ENCODE measurements around the gene UPF3B.
"Not testable (repeated sequence)": the region's sequence is repeated elsewhere in the genome, so short reads cannot be mapped to it uniquely, and the experiment has no call there.

Gene UPF3B

GRCh38 chrX:119826399-119826959 is 26.3 kb downstream of the UPF3B start:
- in situ Hi-C loops (cut with HindIII; ENCODE audit: low sequenced_read_pairs): no loop called here

DNA sequence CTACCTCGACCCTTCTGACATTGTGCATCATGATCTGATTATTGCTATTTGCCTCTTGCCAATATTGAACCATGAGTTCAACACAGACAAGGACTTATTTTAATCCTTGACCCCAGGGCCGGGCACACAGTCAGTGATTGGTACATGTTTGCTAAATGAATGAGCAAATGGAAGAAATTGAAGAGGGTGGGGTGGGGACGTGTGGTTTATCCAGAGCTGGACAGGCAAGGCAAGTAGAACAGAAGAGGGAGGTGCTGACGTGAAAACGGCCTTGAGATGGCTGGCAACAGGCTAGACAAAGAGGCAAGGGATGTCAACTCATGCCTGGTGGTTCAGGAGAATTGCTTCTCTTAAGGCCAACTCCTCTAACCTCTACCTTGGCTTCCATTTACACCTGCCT is 28.5 kb downstream of the UPF3B start:
- in situ Hi-C loops (cut with HindIII; ENCODE audit: low sequenced_read_pairs): not testable (repeated sequence)

DNA sequence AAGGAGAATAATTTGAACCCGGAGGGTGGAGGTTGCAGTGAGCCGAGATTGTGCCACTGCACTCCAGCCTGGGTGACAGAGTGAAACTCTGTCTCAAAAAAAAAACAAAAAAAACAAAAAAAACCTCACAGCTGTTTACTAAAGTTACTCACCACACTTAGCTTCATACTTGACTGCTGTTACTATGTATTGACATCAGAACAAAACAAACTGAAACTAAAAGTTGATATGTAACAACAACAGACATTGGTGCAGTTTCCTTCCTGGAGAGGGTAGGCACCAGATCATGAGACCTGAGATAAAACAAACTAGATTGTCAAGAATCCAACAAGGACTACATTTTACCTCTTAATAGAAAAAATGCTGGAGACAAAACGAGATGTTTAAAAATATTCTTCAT is 31.1 kb downstream of the UPF3B start:
- in situ Hi-C loops (cut with HindIII; ENCODE audit: low sequenced_read_pairs): not testable (repeated sequence)

DNA sequence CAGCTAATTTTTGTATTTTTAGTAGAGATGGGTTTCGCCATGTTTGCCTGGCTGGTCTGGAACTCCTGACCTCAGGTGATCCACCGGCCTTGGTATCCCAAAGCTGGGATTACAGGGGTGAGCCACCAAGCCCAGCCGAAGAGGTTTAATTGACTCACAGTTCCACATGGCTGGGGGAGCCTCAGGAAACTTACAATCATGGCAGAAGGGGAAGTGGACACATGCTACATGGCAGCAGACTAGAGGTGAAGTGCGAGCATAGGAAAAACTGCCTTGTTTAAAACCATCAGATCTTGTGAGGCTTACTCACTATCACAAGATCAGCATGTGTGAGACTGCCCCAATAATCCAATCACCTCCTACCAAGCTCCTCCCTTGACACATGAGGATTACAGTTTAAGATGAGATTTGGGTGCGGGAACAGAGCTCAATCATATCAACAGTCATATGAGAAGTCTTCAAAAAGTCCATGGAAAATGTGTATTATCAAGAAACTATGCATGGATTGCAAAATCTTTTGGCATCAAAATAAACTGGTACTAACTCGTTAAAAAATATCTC is 35.6 kb downstream of the UPF3B start:
- in situ Hi-C loops (cut with HindIII; ENCODE audit: low sequenced_read_pairs): no loop called here

DNA sequence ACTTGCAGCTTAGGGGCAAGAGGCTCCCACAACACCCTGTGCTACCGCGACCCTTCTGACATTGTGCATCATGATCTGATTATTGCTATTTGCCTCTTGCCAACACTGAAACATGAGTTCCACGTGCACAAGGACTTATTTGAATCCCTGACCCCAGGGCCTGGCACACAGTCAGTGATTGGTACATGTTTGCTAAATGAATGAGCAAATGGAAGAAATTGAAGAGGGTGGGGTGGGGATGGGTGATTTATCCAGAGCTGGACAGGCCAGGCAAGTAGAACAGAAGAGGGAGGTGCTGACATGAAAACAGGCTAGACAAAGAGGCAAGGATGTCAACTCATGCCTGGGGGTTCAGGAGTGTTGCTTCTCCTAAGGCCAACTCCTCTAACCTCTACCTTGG is 36.5 kb downstream of the UPF3B start:
- in situ Hi-C loops (cut with HindIII; ENCODE audit: low sequenced_read_pairs): no loop called here

DNA sequence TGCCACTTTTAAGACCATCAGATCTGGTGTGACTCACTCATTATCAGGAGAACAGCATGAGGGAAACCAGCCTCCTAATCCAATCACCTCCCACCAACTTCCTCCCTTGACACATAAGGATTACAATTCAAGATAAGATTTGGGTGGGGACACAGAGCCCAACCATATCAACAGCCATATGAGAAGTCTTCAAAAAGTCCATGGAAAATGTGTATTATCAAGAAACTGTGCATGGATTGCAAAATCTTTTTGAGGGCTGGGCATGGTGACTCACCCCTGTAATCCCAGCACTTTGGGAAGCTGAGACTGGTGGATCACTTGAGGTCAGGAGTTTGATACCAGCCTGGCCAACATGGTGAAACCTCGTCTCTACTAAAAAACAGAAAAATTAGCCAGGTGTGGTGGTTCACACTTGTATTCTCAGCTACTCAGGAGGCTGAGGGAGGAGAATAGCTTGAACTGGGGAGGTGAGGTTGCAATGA is 43.5 kb downstream of the UPF3B start:
- in situ Hi-C loops (cut with HindIII; ENCODE audit: low sequenced_read_pairs): no loop called here

- in situ Hi-C loops (cut with HindIII; ENCODE audit: low sequenced_read_pairs): not testable (repeated sequence)
These were observed 44.3 kb downstream of the UPF3B start for GRCh38 chrX:119808461-119808860.

DNA sequence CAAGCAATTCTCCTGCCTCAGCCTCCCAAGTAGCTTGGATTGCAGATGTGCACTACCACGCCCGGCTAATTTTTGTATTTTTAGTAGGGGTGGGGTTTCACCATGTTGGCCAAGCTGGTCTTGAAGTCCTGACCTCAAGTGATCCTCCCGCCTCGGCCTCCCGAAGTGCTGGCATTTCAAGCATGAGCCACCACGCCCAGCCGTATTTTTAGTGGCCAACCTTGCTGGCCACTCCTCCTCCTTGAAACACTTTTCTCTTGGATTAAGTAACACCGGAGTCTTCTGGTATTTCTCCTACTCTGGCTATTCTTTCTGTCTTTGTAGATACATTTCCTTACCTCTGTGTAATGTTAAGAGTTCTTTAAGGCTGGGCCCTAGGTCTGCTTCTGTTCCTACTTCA is 50.2 kb downstream of the UPF3B start:
- in situ Hi-C loops (cut with HindIII; ENCODE audit: low sequenced_read_pairs): no loop called here

- in situ Hi-C loops (cut with HindIII; ENCODE audit: low sequenced_read_pairs): no loop called here
These were observed 51.2 kb downstream of the UPF3B start for GRCh38 chrX:119801253-119802221.

DNA sequence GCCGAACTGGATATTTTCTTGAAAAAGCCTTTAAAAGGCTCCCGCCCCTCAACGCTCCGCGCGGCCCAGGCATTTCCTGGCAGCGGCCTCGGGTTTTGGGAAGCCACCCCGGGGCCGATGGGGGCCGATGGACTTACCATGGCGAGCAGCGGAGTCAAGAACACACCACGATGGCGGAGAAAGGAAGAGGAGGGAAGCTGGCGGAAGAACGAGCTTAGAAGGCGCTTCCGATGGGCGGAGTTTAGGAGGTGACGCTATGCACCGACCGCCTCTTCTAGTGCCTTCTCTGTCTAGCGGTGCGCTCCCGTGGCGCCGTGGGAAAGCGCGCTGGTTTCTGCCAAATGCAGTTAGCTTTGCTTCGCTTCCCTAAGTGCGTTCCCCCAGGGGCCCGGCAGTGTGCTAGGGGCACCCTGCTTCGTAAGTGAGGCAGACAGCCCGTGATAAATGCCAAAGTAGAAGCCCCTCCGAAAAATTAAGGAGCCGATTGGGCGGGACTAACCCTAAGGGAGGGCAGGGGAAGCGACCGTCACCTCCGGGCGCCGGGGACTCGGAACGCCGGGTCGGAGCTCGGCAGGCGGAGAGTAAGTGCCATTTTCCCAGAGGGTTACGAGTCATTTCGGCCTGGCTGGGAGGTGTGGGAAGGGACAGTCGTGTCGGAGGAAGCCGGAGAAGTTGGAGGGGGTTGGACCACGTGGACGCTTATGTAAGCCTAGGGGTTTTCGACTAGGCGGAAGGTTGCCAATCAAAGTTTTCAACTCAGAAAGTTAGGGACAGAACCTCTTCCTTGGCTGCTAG is 61.1 kb downstream of the UPF3B start, which contains the start of gene RPL39:
RPL39 (minus strand) TSS at position 194 of the 795 bp plus-strand sequence; CDS start at position 140, 54 bp downstream.
- in situ Hi-C loops (cut with HindIII; ENCODE audit: low sequenced_read_pairs): no loop called here

DNA sequence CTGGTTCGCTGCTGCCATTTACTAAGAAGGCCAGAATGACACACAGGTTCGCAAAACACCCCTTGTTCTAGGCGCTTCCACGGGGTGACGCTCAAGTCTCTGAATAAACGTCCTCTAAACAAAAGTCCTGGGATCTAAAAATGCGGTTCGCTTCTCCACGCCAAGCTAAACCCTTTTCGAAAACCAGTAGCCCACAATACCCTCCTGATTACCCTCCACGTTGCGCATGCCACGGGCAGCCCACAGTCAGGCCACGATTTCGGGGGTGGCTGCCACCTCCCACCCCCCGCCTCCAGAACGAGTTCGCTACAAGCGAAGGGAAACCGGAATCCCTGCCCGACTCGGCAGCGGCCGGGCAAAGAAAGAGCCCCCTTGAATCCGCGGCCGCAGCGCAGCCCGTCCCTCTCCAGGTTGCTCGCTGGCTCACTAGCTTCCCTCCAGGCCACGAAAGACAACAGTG is 61.8 kb downstream of the UPF3B start:
- in situ Hi-C loops (cut with HindIII; ENCODE audit: low sequenced_read_pairs): no loop called here

- in situ Hi-C loops (cut with HindIII; ENCODE audit: low sequenced_read_pairs): no loop called here
These were observed 67.9 kb downstream of the UPF3B start for GRCh38 chrX:119784747-119785446.
